Thoracic aorta (tissue), 2 donors: ENCODE measurements around the gene MACF1. TPM values are rescaled to one million over a fixed set of nuclear protein-coding genes. Genes with fewer than 3 reads are reported as not detected.

ENCODE experiments used
- ATAC-seq: fragments of 150-250 bp; one replicate; pipeline ENCODE4 v1.8.0; 2017; ENCODE audit warnings: low read depth; ENCODE audit not compliant: insufficient number of reproducible peaks, low FRiP score
- DNase-seq: peaks from one replicate; pipeline ENCODE4 v3.0.0-alpha.2; 2020; ENCODE audit warnings: low spot score
- H3K27ac ChIP-seq, 2 donors: fragments of 200-600 bp; sonication (generic); 1 replicate in 1 of 2; 2 replicates in 1 of 2; pipeline ENCODE4 v1.5.1; 2016; ENCODE audit warnings: mild to moderate bottlenecking in 2 of 2, moderate library complexity in 2 of 2
- H3K27me3 ChIP-seq: fragments of 200-600 bp; sonication (generic); replicated peaks from 2 replicates; pipeline ENCODE4 v1.6.0; 2016; ENCODE audit warnings: mild to moderate bottlenecking; ENCODE audit not compliant: insufficient read depth
- H3K36me3 ChIP-seq: fragments of 200-600 bp; sonication (generic); one replicate; pipeline ENCODE4 v1.5.1; 2016
- H3K4me1 ChIP-seq, 2 donors: fragments of 200-600 bp; sonication (generic); 1 replicate in 1 of 2; 2 replicates in 1 of 2; pipeline versions ENCODE4 v1.5.1 to v1.6.0; 2016; ENCODE audit warnings: low read depth in 2 of 2, mild to moderate bottlenecking in 1 of 2; ENCODE audit not compliant: control insufficient read depth in 1 of 2
- H3K4me3 ChIP-seq: fragments of 200-600 bp; sonication (generic); 2 replicates; pipeline ENCODE4 v1.5.1; 2016; ENCODE audit warnings: mild to moderate bottlenecking
- H3K9me3 ChIP-seq: fragments of 200-600 bp; sonication (generic); 2 replicates; pipeline ENCODE4 v1.5.1; 2016
- total RNA-seq, 2 donors: library from RNA; depleted of rRNA; stranded (reverse); fragments of >200 nt; gene quantifications; one replicate each; pipeline versions ENCODE4 v1.1.0 to v1.2.3, GENCODE V29; 2016
- TF ChIP-seq, protein P1 (sequence below): fragments of 200-600 bp; sonication (generic); IDR thresholded peaks from one replicate; pipeline ENCODE4 v1.5.1; 2019; ENCODE audit warnings: antibody characterized with exemption

The MACF1 gene
- total RNA-seq, 2 donors from 2014 or later: 604 to 650 TPM

GRCh38 chr1:39427912-39428311, 223.4 kb downstream of the MACF1 start:
- H3K27me3 ChIP-seq: no peaks in the 10 kb centered on the region
- peaks cover 3 to 48% of the 10 kb centered on the region in 2 donors for H3K4me1 ChIP-seq
- ATAC-seq (no peak), DNase-seq (no peak)
- H3K4me3 ChIP-seq: no peak overlapping the region
- peak overlapping the region; percentile 9 to 36 for H3K27ac ChIP-seq
- peaks cover 26% of the 10 kb centered on the region for H3K36me3 ChIP-seq
- H3K9me3 ChIP-seq: no peaks in the 10 kb centered on the region
- TF ChIP-seq, protein P1, sequence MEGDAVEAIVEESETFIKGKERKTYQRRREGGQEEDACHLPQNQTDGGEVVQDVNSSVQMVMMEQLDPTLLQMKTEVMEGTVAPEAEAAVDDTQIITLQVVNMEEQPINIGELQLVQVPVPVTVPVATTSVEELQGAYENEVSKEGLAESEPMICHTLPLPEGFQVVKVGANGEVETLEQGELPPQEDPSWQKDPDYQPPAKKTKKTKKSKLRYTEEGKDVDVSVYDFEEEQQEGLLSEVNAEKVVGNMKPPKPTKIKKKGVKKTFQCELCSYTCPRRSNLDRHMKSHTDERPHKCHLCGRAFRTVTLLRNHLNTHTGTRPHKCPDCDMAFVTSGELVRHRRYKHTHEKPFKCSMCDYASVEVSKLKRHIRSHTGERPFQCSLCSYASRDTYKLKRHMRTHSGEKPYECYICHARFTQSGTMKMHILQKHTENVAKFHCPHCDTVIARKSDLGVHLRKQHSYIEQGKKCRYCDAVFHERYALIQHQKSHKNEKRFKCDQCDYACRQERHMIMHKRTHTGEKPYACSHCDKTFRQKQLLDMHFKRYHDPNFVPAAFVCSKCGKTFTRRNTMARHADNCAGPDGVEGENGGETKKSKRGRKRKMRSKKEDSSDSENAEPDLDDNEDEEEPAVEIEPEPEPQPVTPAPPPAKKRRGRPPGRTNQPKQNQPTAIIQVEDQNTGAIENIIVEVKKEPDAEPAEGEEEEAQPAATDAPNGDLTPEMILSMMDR: no peak

- H3K27ac ChIP-seq: peak overlapping the region; percentile 38 to 42
- no peaks in the 10 kb centered on the region for H3K9me3 ChIP-seq
- peaks cover 3 to 38% of the 10 kb centered on the region in 2 donors for H3K4me1 ChIP-seq
- no peak for DNase-seq
- ATAC-seq: peak; percentile 50
- H3K27me3 ChIP-seq: no peaks in the 10 kb centered on the region
- TF ChIP-seq, protein P1: no peak
- H3K4me3 ChIP-seq: no peak overlapping the region
- peaks cover 37% of the 10 kb centered on the region for H3K36me3 ChIP-seq
These were observed 227.4 kb downstream of the MACF1 start for GRCh38 chr1:39431927-39432326.

DNA sequence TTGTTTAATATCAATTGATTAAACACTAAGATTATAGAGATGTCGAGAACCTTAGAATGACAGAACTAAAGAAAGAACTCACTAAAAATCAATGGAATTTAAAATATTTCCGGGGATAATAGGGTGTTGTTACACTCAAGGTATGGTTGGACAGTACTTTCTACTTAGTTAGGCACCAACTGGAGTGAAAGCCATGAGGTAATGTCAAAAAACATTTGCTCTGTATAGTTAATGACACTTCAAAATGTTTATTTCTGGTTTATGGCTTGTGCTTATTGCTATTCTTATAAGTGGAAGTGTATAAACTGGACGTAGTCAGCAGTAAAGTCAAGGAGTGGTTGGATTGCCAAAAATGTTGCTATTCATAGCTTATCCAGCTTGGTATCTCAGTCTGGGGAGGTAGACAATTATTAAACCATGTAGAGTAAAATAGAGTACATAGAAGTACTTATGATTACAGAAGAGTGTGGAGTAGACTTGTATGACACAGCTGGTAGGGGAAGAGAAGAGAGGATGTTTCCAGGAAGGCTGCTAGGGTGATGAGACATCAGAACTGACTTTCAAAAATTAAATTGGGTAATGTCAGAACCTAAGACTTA, 230.4 kb downstream of the MACF1 start:
- Histone ChIP-seq H3K9me3 (no peaks in the 10 kb centered on the region), H3K4me1 (peaks cover 3 to 24% of the 10 kb centered on the region in 2 donors), H3K36me3 (peaks cover 48% of the 10 kb centered on the region), H3K4me3 (no peak overlapping the region), H3K27ac (peak overlapping the region; percentile 11 to 36), H3K27me3 (no peaks in the 10 kb centered on the region)
- DNase-seq: no peak
- TF ChIP-seq, protein P1: no peak
- no peak for ATAC-seq

DNA sequence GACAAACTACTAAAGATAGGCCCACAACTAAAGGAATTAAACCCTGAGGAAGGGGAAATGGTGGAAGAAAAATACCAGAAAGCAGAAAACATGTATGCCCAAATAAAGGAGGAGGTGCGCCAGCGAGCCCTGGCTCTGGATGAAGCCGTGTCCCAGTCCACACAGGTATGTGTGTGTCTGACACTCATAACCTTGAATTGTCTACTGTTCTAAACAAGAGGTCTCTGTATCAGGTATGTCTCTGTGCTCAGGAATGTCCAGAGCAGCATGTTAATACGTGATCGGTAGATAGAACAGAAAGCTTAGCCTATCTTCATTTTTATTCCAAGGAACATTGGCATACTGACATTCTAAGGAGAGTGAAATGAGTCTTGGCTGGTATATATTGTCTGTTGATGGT, 231.1 kb downstream of the MACF1 start:
- Histone ChIP-seq H3K4me3 (no peak overlapping the region), H3K36me3 (peaks cover 50% of the 10 kb centered on the region), H3K27me3 (no peaks in the 10 kb centered on the region), H3K4me1 (peaks cover 3 to 24% of the 10 kb centered on the region in 2 donors), H3K9me3 (no peaks in the 10 kb centered on the region), H3K27ac (peak overlapping the region; percentile 11 to 36)
- no peak for ATAC-seq
- DNase-seq: no peak
- TF ChIP-seq, protein P1: no peak

DNA sequence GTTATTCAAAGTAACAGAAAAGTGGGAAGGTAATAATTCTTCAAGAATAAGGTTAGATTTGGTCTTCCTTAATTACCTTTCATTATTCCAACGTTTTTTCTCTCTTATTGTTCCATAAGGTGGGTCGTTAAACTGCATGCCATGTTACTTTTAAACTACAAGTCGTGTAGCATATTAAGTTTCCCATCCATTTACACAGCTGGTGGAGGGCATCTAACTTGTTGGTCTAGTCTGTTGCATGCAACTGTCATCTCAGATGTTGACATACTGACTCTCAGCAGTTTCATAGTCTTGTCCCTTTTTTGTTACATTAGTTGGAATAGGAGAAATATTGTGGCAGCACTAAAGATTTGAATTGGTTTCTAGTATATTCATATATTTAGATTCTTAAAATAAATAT, 232.3 kb downstream of the MACF1 start:
- Histone ChIP-seq H3K27ac (no peak overlapping the region), H3K9me3 (no peaks in the 10 kb centered on the region), H3K4me1 (peaks cover 3 to 20% of the 10 kb centered on the region in 2 donors), H3K36me3 (peaks cover 54% of the 10 kb centered on the region), H3K27me3 (no peaks in the 10 kb centered on the region), H3K4me3 (no peak overlapping the region)
- TF ChIP-seq, protein P1: no peak
- DNase-seq (no peak), ATAC-seq (no peak)
